Stimulated activated CD4-positive, alpha-beta T cell treated with anti-CD3 and anti-CD28 coated beads, Interleukin-4, amount 100 ng/mL, for 24 hours (primary cell): ENCODE measurements around the gene GRAP2.

Experiments
- DNase-seq: peaks from one replicate; pipeline ENCODE4 v3.0.0-alpha.2; 2020

GRAP2 gene

DNA sequence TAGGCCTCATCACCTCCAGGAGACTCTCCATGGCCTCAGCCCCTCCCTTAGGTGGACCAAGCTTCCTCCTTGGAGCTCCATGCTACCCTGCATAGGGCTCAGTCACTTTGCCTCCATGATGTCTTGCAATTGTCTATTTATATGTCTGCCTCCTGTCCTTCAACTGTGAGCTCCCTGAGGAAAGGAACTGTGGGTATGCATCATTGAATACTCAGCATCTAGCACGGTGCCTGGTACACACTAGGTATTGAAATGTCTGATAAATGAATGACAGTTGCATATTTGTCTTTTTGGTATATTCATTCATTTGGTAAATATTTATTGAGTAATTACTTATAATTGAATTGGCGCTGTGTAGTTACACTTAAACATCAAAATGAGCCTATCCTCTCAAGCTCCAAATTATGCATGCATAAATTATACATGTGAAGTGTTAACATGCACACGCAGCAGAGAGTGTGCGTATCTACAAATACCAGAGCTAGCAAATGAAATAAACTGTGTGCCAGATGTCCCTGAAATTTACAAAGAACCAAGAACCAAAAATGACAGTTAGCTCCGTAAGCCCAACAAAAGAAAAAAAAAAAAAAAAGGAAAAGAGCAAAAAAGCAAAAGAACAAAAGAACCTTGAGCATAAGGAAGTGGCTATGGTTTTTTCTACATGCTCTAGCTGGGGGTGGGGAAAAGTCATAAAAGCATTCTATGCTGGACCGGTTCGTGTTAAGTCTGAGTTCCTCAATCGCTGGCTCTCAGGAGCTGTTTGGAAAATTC, 25.2 kb downstream of the GRAP2 start:
- DNase-seq = no peak

GRCh38 chr22:39926753-39927152, 25.9 kb downstream of the GRAP2 start:
- DNase-seq = no peak

DNA sequence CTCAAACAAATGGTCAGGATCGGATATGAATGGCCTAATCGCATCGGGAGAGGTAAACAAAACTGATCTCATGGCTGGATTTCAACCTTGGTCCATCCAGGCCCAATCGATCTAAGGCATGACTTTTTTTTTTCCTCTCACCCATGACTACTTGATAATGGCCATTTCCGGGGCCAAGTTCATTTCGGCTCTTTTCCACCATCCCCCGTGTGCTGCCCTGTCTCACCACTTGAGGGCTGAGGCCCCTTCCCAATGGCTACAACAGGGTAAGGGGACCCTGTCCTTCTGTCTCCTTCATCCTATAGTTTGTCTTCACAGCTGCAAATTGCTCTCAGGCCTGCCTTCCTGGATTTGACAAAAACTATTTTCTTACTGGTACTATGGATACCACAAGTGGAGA, 26.7 kb downstream of the GRAP2 start:
- peak; percentile 35 for DNase-seq

DNA sequence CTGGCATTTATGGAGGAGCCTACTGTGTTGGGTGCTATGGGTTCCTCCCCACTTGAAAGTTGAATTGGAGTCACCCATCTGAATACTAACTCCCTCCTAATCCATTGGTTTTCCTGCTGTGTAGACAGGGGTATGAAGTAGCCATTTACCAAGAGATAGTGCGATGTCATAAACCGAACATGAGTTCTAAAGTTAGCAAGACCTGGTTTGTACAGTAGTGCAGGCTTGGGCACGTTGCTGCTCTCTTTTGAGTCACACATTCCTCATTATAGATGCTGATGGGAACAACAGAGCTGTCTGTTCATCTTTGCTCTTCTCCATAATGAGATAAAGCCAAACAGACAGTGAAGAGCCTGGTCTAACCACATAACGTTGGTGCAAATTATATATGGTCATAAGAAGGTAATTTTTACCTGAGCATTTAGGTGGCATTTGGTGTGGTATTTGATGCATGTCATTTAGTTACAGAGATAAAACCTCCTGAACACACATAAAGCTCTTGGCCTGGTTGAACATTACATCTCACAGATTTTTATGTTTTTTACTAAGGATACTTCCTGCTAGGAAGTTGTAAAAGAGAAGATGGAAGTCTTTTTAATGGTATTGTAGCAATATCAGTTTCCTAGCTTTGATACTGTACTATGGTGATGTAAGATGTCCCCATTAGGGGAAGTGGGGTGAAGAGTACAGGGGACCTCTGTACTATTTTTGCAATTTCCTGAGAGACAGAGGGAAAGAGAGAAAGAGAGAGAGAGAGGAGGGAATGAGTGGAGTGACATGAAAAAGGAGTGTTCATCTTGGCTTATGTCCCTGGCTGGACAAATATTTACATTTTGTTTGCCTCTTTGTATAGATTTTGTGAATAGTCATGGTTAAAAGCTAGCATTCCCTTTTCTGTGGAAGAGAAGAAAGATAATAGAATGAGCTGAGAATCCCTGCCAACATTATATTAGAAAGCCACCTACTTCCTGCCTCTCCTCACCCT, 27.9 kb downstream of the GRAP2 start:
- no peak for DNase-seq

- DNase-seq = no peak
These were observed 30.4 kb downstream of the GRAP2 start for GRCh38 chr22:39931251-39931650.

DNA sequence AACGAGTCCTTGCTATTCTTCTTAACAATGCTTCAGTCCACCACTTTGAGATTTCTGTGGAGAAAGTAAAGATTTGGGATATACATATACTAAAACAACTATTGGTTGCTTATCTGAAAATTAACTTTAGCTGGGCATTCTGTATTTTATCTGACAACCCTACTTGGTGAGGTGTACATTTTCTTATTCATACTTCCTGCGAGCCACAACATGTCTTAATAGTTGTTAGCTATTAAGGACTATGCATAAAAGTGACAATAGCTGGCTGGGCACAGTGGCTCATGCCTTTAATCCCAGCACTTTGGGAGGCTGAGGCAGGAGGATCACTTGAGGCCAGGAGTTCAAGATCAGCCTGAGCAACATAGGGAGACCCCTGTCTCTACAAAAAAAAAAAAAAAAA, 31.3 kb downstream of the GRAP2 start:
- DNase-seq = no peak

DNA sequence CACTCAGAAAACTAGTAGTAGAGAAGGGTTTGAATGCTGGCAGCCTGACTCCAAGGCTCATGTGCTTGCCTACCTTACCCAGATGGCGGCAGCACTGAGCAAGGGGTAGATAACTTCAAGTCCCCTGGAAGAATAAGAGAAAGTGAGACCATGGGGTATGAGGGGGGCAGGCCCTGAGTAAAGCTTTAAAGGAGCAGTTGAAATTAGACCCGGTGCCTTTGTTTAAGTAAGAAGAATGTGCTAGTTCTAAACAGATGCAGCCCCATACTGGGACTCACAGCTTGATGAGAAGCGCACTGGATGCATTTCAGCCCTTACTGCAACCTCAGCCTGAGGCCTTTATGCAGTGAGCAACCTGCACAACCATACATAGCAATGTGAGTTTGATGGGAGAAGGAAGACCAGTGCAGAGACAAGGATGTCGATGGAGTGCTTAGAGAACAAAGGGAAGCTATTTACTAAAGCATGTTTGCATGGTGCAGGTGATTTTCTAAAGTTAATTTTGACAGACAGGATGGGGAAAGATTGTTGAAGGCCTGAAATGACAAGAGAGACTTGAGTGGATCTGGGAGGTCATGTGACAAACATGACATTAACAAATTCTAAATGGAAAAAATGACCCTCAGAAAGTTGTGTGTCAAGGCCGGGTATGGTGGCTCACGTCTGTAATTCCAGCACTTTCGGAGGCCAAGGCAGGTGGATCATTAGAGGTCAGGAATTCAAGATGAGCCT, 32.2 kb downstream of the GRAP2 start:
- DNase-seq = peak; percentile 65

DNA sequence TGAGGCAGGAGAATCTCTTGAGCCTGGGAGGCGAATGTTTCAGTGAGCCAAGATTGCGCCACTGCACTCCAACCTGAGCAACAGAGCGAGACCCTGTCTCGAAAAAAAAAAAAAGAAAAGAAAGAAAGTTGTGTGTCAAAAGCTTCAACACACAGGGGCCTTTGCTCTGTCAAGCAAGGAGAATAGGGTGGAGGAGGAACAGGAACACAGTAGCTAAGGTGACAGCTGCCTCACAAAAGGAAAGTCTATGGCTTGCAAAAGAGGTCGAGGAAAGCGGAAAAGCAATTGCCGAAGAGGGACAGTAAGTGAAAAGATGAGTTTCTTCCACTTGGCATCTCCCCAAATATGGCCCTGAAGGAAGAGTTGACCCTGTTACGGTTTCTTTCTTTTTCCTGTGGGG, 32.9 kb downstream of the GRAP2 start:
- DNase-seq = no peak

- DNase-seq = no peak
These were observed 34.2 kb downstream of the GRAP2 start for GRCh38 chr22:39935116-39935515.

GRCh38 chr22:39935612-39936011, 34.7 kb downstream of the GRAP2 start:
- DNase-seq = no peak

- no peak for DNase-seq
These were observed 35.8 kb downstream of the GRAP2 start for GRCh38 chr22:39936523-39937145.

- no peak for DNase-seq
These were observed 37.0 kb downstream of the GRAP2 start for GRCh38 chr22:39937906-39938305.

DNA sequence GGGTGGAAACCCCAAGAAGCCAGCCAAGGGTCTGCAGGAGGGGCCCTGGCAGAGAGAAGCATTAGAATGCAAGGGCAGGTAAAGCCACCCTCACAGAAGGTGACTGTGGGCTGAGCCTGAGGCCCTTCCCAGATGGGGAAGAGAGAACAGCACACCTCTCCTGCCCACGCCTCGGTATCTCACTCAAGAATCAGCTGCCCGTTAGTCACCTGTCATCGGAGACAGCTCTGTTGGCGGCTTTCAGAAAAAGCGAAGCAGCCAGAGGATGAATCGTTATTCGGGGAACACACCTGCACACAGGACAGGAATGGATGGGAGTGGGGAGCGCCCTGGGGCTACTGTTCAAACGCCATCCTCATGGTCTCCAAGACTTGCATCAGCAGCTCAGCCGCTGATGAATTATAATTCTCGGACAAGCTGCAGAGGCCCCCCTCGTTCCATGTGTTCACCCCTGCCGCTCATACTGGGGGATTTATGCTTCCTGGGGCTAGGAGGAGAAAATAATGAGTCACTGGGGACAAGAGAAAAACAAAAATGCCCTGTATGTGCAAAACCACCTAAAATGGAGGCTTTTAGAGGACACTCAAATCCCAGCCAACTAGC, 37.7 kb downstream of the GRAP2 start:
- peak; percentile 71 for DNase-seq

DNA sequence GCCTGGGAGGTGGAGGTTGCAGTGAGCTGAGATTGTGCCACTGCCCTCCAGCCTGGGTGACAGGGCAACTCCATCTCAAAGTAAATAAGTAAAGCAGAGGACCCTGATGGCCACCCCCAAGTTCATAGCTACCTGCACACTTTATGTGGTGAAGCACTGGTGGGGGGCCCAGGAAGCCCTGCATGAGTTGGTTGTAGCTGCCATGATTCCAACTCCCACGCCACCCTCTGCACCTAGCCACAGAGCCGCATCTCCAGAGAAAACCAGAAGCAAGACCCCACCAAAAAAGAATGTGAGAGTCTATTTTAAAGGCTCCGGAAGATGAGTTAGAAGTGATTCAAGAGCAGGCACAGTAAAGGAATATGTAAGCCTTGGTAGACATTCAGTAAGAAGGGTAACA, 38.9 kb downstream of the GRAP2 start:
- no peak for DNase-seq

DNA sequence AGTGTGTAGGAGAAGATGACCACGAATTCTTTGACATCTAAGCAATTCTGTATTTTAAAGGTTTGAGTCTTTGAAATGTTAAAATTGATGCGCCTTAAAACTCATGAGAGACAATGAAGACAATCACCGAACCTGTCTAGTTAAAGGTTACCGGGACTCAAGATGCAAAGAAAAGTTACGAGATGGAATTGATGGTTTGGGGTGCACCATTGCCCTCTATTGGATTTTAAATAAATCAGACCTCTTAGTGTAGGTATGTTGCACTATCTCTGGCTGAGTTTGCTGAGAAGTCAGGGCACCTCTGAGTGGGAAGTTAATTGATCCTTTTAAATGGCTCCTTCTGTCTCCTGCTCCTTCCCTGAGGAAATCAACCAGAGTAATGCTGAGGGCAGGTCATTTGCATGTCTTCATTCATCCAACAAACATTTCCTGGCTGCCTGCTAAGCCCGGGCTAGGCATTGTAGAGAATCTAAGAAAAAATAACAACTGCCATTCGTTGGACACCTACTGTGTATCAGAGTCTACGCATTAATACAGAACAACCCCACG, 39.9 kb downstream of the GRAP2 start:
- DNase-seq = no peak

DNA sequence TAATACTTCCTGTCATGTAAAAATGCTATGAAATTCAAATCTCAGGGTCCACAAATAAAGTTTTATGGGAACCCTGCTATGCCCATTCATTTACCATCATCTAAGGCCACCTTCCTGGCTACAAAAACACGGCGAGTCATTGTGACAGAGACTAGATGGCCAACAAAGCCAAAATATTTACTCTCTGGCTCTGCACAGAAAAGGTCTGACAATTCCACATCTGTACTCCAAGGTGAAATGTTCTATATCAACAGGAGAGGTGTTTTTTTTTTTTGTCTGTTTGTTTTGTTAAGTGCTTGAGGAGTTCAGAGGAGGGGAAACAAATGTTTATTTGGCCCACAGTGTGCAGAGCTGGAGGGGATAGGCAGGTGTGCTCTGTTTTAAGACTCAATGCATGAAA, 40.7 kb downstream of the GRAP2 start:
- no peak for DNase-seq

DNA sequence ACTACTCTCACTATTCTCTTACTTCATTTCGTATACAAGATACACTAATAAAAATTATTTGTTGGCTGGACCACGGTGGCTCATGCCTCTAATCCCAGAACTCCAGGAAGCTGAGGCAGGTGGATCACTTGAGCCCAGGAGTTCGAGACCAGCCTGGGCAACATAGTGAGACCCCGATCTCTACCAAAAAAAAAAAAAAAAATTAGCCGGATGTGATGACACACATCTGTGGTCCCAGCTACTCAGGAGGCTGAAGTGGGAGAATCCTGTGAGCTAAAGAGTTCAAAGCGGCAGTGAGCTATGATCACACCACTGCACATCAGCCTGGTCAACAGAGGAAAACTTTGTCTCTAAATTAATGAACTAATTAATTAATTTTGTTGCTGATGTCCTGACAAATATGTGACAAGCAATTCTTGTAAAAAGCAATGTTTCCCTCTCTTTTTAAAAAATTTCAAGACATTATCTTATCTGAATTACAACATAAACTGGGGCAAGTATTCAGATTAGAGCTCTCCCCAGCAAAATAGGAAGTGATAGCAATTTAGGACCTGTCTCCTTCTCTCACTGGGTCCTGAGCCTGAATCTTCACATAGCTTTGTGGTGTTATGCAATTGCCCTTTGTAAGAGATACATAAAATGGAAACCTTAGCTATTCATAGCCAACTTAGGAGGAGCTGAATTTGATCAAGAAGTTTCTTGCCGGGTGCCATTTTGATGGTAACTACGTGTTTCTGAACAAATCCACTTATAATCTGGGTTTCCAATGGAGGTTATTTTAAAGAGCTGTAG, 41.8 kb downstream of the GRAP2 start:
- no peak for DNase-seq

DNA sequence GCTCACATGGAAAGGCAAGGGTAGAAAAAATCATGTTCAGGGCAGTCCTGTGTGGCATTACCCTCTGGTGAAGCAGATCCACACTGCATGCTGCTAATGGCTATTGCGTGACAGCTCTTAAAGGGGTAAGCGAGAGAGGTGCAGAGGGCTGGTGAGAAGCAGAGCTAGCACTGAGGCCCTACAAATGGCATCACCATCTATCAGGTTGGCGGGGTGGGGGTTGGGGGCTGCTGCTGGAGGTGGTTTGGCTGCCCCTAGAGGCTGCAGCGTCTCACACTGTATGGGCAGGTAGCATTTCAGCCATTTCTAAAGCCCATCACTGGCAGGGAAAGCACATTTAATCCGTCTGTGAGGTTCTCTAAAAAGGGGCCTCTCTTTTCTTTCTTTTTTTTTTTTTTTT, 42.5 kb downstream of the GRAP2 start:
- peak; percentile 45 for DNase-seq

DNA sequence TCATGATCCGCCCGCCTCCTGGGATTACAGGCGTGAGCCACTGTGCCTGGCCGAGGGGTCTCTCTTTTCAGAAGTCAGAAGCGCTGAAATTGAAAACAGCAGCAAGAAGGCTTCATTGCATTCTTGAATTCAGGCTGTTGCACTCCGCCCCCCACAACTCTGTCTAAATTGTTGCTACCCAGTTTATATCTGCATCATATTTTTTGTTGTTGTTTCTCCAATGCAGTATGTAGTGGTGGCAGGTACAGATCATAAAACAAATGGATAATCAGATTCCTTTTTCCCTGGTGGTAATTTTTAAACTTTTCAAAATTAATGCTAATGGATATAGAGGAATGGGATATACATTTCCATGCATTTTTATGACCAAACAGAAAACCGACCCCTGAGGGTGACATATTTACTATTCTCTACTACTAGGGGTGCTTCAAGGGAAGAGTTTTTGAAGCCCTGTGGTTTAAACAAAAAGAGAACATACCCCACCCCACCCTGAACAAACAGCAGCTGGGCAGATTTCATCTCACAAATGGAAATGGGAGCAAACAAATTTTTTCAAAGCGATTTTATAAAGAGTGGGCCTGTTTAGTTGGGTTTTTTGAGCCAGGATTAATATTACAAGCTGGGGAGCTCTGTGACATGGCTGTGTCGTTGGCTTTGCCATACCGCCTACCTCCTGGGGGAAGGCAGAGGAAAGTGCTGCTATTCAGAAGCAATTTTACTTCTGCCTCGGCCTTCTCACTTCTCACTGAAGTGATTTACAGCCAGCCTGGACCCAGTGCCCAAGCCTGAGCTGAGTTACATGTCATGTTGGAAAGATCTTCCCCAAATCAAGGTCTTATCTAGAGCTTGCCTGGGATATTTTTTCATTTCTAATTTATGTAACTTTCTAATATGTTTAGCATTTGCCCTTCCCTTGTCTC, 43.3 kb downstream of the GRAP2 start:
- DNase-seq = no peak

DNA sequence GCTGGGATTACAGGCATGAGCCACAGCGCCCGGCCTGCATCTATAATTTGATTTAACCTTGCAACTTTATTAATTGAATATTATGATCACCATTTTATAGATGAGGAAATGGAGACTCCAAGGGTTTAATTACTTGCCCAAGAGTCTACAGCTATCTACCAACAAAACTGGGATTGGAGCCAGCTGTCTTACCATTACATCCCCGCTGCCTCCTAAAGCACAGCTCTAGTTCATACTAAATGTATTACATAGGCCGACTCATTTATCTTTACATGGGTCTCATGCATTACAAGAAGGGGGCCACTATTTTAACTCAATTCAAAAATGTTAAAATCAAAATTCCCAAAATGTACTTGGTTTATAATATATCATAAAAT, 45.2 kb downstream of the GRAP2 start:
- DNase-seq = no peak
